NB4 (cell line): ENCODE results near the gene NIPBL.

Experiments
- CTCF ChIP-seq: IDR thresholded peaks from one replicate; pipeline ENCODE4 v1.5.1; 2012; ENCODE audit warnings: low read depth, low read length
- MYC ChIP-seq: IDR thresholded peaks from 2 replicates; pipeline ENCODE4 v1.6.1; 2011; ENCODE audit warnings: low read depth, low read length
- POLR2A ChIP-seq: IDR thresholded peaks from 2 replicates; pipeline ENCODE4 v1.6.1; 2011; ENCODE audit warnings: mild to moderate bottlenecking; ENCODE audit not compliant: insufficient read length; ENCODE audit errors: extremely low read depth
- TF ChIP-seq, protein P1 (sequence below): IDR thresholded peaks from 2 replicates; pipeline ENCODE4 v1.6.1; 2011; ENCODE audit warnings: low read depth, low read length

GRCh38 chr5:36915653-36916052, 39.1 kb downstream of the NIPBL start:
- TF ChIP-seq MYC (no peak), CTCF (no peak), POLR2A (no peak)
- TF ChIP-seq, protein P1, sequence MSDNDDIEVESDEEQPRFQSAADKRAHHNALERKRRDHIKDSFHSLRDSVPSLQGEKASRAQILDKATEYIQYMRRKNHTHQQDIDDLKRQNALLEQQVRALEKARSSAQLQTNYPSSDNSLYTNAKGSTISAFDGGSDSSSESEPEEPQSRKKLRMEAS, result no peak
